ENCODE results near the gene PDE6B.

PDE6B gene

DNA sequence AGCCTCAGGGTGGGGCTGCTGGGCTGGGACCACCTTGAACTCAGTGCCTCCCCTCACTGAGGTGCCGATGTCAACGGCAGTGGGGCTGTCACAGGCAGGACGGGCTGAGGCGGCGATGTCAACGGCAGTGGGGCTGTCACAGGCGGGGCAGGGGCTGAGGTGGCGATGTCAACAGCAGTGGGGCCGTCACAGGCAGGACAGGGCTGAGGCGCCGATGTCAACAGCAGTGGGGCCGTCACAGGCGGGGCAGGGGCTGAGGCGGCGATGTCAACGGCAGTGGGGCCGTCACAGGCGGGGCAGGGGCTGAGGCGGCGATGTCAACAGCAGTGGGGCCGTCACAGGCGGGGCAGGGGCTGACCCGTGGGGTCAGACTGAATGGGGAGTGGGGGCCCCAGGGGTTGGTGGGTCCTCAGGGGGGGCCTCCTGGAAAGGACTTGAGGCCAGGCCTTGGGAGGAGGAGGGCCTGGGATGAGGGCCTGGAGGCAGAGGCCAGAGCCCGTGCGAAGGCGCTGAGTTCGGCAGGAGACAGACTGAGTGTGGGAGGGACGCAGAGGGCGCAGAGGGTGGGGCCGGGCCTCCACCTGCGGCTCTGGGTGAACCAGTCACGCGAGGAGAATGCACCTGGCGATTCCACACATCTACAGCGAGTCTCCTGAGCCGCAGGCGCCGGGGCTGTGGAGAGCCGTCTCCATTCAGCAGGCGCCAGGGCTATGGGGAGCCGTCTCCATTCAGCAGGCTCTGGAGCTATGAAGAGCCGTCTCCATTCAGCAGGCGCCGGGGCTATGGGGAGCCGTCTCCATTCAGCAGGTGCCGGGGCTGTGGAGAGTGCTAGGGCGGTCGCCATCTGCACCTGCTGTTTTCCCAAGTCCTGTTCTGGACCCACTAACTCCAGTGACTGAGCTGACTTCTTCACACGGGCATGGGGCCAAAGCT, 25.8 kb downstream of the PDE6B start:
- H3K4me1 ChIP-seq (ENCODE audit: control insufficient read depth in 1 of 2, insufficient read depth in 2 of 2, low read length in 2 of 2), result no peaks in the 10 kb centered on the region
- no peak overlapping the region for H3K9ac ChIP-seq (ENCODE audit: low read depth in 1 of 2, low read length in 2 of 2)
- no peak overlapping the region for H3K27ac ChIP-seq (ENCODE audit: low read depth, low read length)
- H3K4me3 ChIP-seq (ENCODE audit: low read depth in 1 of 2, low read length in 2 of 2), result no peak overlapping the region
- H3K9me3 ChIP-seq (ENCODE audit: control insufficient read depth in 1 of 2, low read length in 2 of 2), result no peaks in the 10 kb centered on the region
- H3K36me3 ChIP-seq (ENCODE audit: control insufficient read depth in 1 of 2, insufficient read depth in 2 of 2, low read length in 2 of 2), result no peaks in the 10 kb centered on the region
- peaks cover 14 to 24% of the 10 kb centered on the region in 2 donors for H3K27me3 ChIP-seq (ENCODE audit: control insufficient read depth in 1 of 2, insufficient read depth in 2 of 2, low read length in 2 of 2)

- no peak overlapping the region for H3K4me3 ChIP-seq (ENCODE audit: low read depth in 1 of 2, low read length in 2 of 2)
- no peak overlapping the region for H3K9ac ChIP-seq (ENCODE audit: low read depth in 1 of 2, low read length in 2 of 2)
- H3K27me3 ChIP-seq (ENCODE audit: control insufficient read depth in 1 of 2, insufficient read depth in 2 of 2, low read length in 2 of 2), result peaks cover 14 to 24% of the 10 kb centered on the region in 2 donors
- H3K27ac ChIP-seq (ENCODE audit: low read depth, low read length), result no peak overlapping the region
- no peaks in the 10 kb centered on the region for H3K9me3 ChIP-seq (ENCODE audit: control insufficient read depth in 1 of 2, low read length in 2 of 2)
- H3K4me1 ChIP-seq (ENCODE audit: control insufficient read depth in 1 of 2, insufficient read depth in 2 of 2, low read length in 2 of 2), result no peaks in the 10 kb centered on the region
- H3K36me3 ChIP-seq (ENCODE audit: control insufficient read depth in 1 of 2, insufficient read depth in 2 of 2, low read length in 2 of 2), result no peaks in the 10 kb centered on the region
These were observed 26.7 kb downstream of the PDE6B start for GRCh38 chr4:651884-652642.

GRCh38 chr4:653080-653821, 27.9 kb downstream of the PDE6B start:
- no peak overlapping the region for H3K4me3 ChIP-seq (ENCODE audit: low read depth in 1 of 2, low read length in 2 of 2)
- peaks cover 14 to 24% of the 10 kb centered on the region in 2 donors for H3K27me3 ChIP-seq (ENCODE audit: control insufficient read depth in 1 of 2, insufficient read depth in 2 of 2, low read length in 2 of 2)
- no peak overlapping the region for H3K9ac ChIP-seq (ENCODE audit: low read depth in 1 of 2, low read length in 2 of 2)

GRCh38 chr4:653831-654502, 28.6 kb downstream of the PDE6B start:
- Histone ChIP-seq H3K4me1 (ENCODE audit: control insufficient read depth in 1 of 2, insufficient read depth in 2 of 2, low read length in 2 of 2) (no peaks in the 10 kb centered on the region), H3K9ac (ENCODE audit: low read depth in 1 of 2, low read length in 2 of 2) (no peak overlapping the region), H3K27ac (ENCODE audit: low read depth, low read length) (no peak overlapping the region), H3K27me3 (ENCODE audit: control insufficient read depth in 1 of 2, insufficient read depth in 2 of 2, low read length in 2 of 2) (peaks cover 14 to 24% of the 10 kb centered on the region in 2 donors), H3K36me3 (ENCODE audit: control insufficient read depth in 1 of 2, insufficient read depth in 2 of 2, low read length in 2 of 2) (no peaks in the 10 kb centered on the region), H3K4me3 (ENCODE audit: low read depth in 1 of 2, low read length in 2 of 2) (no peak overlapping the region), H3K9me3 (ENCODE audit: control insufficient read depth in 1 of 2, low read length in 2 of 2) (no peaks in the 10 kb centered on the region)

More at GRCh38 chr4:653080-653821, 27.9 kb downstream of the PDE6B start:
- no peaks in the 10 kb centered on the region for H3K9me3 ChIP-seq (ENCODE audit: control insufficient read depth in 1 of 2, low read length in 2 of 2)
- no peaks in the 10 kb centered on the region for H3K36me3 ChIP-seq (ENCODE audit: control insufficient read depth in 1 of 2, insufficient read depth in 2 of 2, low read length in 2 of 2)
- no peak overlapping the region for H3K27ac ChIP-seq (ENCODE audit: low read depth, low read length)
- H3K4me1 ChIP-seq (ENCODE audit: control insufficient read depth in 1 of 2, insufficient read depth in 2 of 2, low read length in 2 of 2), result no peaks in the 10 kb centered on the region

GRCh38 chr4:654503-654845, 29.1 kb downstream of the PDE6B start:
- Histone ChIP-seq H3K27me3 (ENCODE audit: control insufficient read depth in 1 of 2, insufficient read depth in 2 of 2, low read length in 2 of 2) (peaks cover 14 to 24% of the 10 kb centered on the region in 2 donors), H3K4me3 (ENCODE audit: low read depth in 1 of 2, low read length in 2 of 2) (no peak overlapping the region), H3K9me3 (ENCODE audit: control insufficient read depth in 1 of 2, low read length in 2 of 2) (no peaks in the 10 kb centered on the region), H3K9ac (ENCODE audit: low read depth in 1 of 2, low read length in 2 of 2) (no peak overlapping the region), H3K27ac (ENCODE audit: low read depth, low read length) (no peak overlapping the region), H3K4me1 (ENCODE audit: control insufficient read depth in 1 of 2, insufficient read depth in 2 of 2, low read length in 2 of 2) (no peaks in the 10 kb centered on the region), H3K36me3 (ENCODE audit: control insufficient read depth in 1 of 2, insufficient read depth in 2 of 2, low read length in 2 of 2) (no peaks in the 10 kb centered on the region)

- Histone ChIP-seq H3K9ac (ENCODE audit: low read depth in 1 of 2, low read length in 2 of 2) (no peak overlapping the region), H3K4me3 (ENCODE audit: low read depth in 1 of 2, low read length in 2 of 2) (no peak overlapping the region), H3K36me3 (ENCODE audit: control insufficient read depth in 1 of 2, insufficient read depth in 2 of 2, low read length in 2 of 2) (no peaks in the 10 kb centered on the region), H3K9me3 (ENCODE audit: control insufficient read depth in 1 of 2, low read length in 2 of 2) (no peaks in the 10 kb centered on the region), H3K4me1 (ENCODE audit: control insufficient read depth in 1 of 2, insufficient read depth in 2 of 2, low read length in 2 of 2) (no peaks in the 10 kb centered on the region), H3K27ac (ENCODE audit: low read depth, low read length) (no peak overlapping the region), H3K27me3 (ENCODE audit: control insufficient read depth in 1 of 2, insufficient read depth in 2 of 2, low read length in 2 of 2) (peaks cover 14 to 19% of the 10 kb centered on the region in 2 donors)
These were observed 29.6 kb downstream of the PDE6B start for GRCh38 chr4:654871-655463.

DNA sequence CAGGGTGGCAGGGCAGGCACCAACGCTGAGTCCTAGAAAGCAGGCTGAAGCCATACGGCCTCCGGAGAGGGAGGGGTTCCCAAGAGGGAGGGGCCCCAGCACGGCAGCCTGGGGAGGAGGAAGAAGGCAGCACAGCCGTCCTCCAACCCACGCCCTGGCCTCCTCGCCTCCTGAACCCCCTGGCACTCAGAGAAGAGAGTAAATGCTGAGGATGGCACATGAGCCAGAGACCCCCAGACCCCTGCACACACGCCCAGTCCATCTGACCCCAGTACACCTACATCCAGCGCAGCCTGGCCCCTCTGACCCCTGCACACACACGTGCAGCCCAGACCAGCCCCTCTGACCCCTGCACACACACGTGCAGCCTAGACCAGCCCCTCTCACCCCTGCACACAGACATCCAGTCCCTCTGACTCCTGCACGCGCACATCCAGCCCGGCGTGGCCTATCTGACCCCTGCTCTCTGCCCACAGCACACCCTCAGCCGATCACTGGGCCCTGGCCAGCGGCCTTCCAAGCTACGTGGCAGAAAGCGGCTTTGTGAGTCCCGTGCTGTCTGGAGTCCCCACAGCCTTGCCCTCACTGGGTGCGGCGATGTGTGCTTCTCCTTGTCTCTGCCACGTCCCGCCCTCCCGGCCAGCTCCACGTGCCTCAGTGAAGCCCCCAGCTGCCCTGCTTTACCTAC, 30.2 kb downstream of the PDE6B start:
- Histone ChIP-seq H3K4me1 (ENCODE audit: control insufficient read depth in 1 of 2, insufficient read depth in 2 of 2, low read length in 2 of 2) (no peaks in the 10 kb centered on the region), H3K9ac (ENCODE audit: low read depth in 1 of 2, low read length in 2 of 2) (no peak overlapping the region), H3K4me3 (ENCODE audit: low read depth in 1 of 2, low read length in 2 of 2) (no peak overlapping the region), H3K27me3 (ENCODE audit: control insufficient read depth in 1 of 2, insufficient read depth in 2 of 2, low read length in 2 of 2) (peaks cover 10 to 12% of the 10 kb centered on the region in 2 donors), H3K9me3 (ENCODE audit: control insufficient read depth in 1 of 2, low read length in 2 of 2) (no peaks in the 10 kb centered on the region), H3K36me3 (ENCODE audit: control insufficient read depth in 1 of 2, insufficient read depth in 2 of 2, low read length in 2 of 2) (no peaks in the 10 kb centered on the region), H3K27ac (ENCODE audit: low read depth, low read length) (no peak overlapping the region)

DNA sequence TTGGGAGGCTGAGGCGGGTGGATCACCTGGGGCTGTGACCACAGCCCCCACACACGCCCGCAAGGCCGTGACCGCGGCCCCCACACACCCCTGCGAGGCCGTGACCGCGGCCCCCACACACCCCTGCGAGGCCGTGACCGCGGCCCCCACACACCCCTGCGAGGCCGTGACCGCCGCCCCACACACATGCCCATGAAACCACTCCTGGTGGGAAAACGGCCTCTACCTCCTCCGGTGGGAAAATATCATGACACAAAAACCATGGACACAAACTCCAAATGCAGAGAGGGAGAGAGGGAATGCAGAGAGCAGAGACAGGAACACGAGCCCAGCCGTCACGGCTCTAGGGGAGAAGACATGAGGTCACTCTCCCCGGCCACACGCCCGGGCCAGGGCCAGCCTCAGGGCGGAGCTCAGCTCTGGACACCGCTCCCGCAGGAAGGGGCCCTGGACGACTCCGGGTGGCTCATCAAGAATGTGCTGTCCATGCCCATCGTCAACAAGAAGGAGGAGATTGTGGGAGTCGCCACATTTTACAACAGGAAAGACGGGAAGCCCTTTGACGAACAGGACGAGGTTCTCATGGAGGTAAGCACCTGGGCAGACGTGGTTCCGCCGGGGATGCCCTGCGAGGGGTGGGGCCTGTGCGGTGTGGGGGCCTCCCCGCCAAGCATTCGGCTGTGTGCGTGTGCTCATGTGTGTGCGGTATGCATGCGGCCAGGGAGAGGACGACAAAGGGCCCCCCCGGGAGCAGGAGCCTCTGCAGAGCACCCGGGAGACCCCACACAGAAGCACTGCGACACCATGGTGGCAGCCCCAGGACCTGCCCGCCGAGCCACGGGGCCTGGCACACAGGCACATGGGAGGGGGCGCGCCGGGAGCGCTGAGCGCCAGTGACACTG, 31.3 kb downstream of the PDE6B start:
- peaks cover 3% of the 10 kb centered on the region in 2 donors for H3K27me3 ChIP-seq (ENCODE audit: control insufficient read depth in 1 of 2, insufficient read depth in 2 of 2, low read length in 2 of 2)
- no peaks in the 10 kb centered on the region for H3K36me3 ChIP-seq (ENCODE audit: control insufficient read depth in 1 of 2, insufficient read depth in 2 of 2, low read length in 2 of 2)
- H3K9me3 ChIP-seq (ENCODE audit: control insufficient read depth in 1 of 2, low read length in 2 of 2), result no peaks in the 10 kb centered on the region
- no peak overlapping the region for H3K9ac ChIP-seq (ENCODE audit: low read depth in 1 of 2, low read length in 2 of 2)
- no peak overlapping the region for H3K4me3 ChIP-seq (ENCODE audit: low read depth in 1 of 2, low read length in 2 of 2)
- no peak overlapping the region for H3K27ac ChIP-seq (ENCODE audit: low read depth, low read length)
- no peaks in the 10 kb centered on the region for H3K4me1 ChIP-seq (ENCODE audit: control insufficient read depth in 1 of 2, insufficient read depth in 2 of 2, low read length in 2 of 2)

Data from duodenal mucosa (tissue), 2 donors.